HepG2 (cell line): Measurements from ENCODE around the gene TREML1. TPM values are rescaled to one million over a fixed set of nuclear protein-coding genes. Genes with fewer than 3 reads are reported as not detected.

ENCODE experiments used
- ATAC-seq: fragments of 200-7000 bp; cut with Tn5 transposase; 3 replicates; pipeline ENCODE4 v1.9.1; 2020; ENCODE audit warnings: mild to moderate bottlenecking, moderate library complexity
- BruUV-seq: library from RNA; stranded (reverse); fragments of 400-500 nt; replicated peaks from 2 replicates; lab custom pipeline; 2021; lab: Mats Ljungman, UMichigan
- CTCF ChIA-PET: fragments of 300-600 bp; formaldehyde crosslinking; extraction: SDS; loops from one replicate; lab custom pipeline; 2021; ENCODE audit warnings: low total read pairs, inconsistent platforms, low intra/inter-chr PET ratio; lab: Yijun Ruan, JAX
- POLR2A ChIA-PET: fragments of 350-600 bp; sonication (Branson Sonifier 250); formaldehyde crosslinking; loops from one replicate; lab custom pipeline; 2020; ENCODE audit warnings: antibody characterized with exemption, inconsistent platforms; lab: Yijun Ruan, JAX
- DNase-seq: peaks from one replicate; pipeline ENCODE4 v3.0.0-alpha.2; 2015; ENCODE audit warnings: low spot score
- FAIRE-seq: peaks from 3 replicates; lab custom pipeline; 2011; peaks lifted over from hg19 to GRCh38; lab: Jason Lieb, UNC
- H2AFZ ChIP-seq: one replicate; pipeline ENCODE4 v1.6.1; 2011; ENCODE audit warnings: low read length, inconsistent platforms
- H3K27ac ChIP-seq: fragments of 300-600 bp; 3 replicates; pipeline ENCODE4 v1.8.0; 2011; ENCODE audit warnings: mixed run types, mild to moderate bottlenecking, mixed read lengths, low read length, inconsistent platforms; ENCODE audit not compliant: insufficient read depth; ENCODE audit errors: extremely low read length
- H3K27me3 ChIP-seq, 2 experiments: fragments of 200-600 bp in 1 of 2; 2 replicates in 1 of 2; 3 replicates in 1 of 2; pipeline versions ENCODE4 v1.6.0 to v1.8.0; 2011; ENCODE audit warnings: low read length in 2 of 2, mild to moderate bottlenecking in 2 of 2, moderate library complexity in 2 of 2, inconsistent platforms in 1 of 2; ENCODE audit not compliant: insufficient read depth in 2 of 2, control insufficient read depth in 1 of 2
- H3K36me3 ChIP-seq, 2 experiments: fragments of 200-600 bp in 1 of 2; replicated peaks in 1 of 2; 2 replicates in 1 of 2; 3 replicates in 1 of 2; pipeline versions ENCODE4 v1.5.1 to v1.8.0; 2011; ENCODE audit warnings: low read length in 2 of 2, inconsistent platforms in 1 of 2; ENCODE audit not compliant: insufficient read depth in 2 of 2, control insufficient read depth in 1 of 2
- H3K4me1 ChIP-seq: 2 replicates; pipeline ENCODE4 v1.5.1; 2012; ENCODE audit warnings: low read length, inconsistent platforms; ENCODE audit not compliant: insufficient read depth
- H3K4me2 ChIP-seq: 2 replicates; pipeline ENCODE4 v1.6.0; 2011; ENCODE audit warnings: low read depth, low read length, inconsistent platforms
- H3K4me3 ChIP-seq, 3 experiments: fragments of 200-600 bp in 1 of 3; sonication (generic), shearing (Covaris generic) in 1 of 3; replicated peaks in 1 of 3; 2 replicates each; pipeline ENCODE4 v1.5.1; 2011 to 2016; ENCODE audit warnings: low read length in 3 of 3, inconsistent platforms in 2 of 3, low read depth in 2 of 3, mild to moderate bottlenecking in 2 of 3, control low read depth in 1 of 3, mixed read lengths in 1 of 3; ENCODE audit not compliant: insufficient read depth in 1 of 3
- H3K79me2 ChIP-seq: one replicate; pipeline ENCODE4 v1.6.1; 2011; ENCODE audit warnings: low read length, inconsistent platforms; ENCODE audit not compliant: insufficient read depth
- H3K9ac ChIP-seq: 2 replicates; pipeline ENCODE4 v1.6.0; 2011; ENCODE audit warnings: mild to moderate bottlenecking, low read depth, low read length, inconsistent platforms; ENCODE audit not compliant: insufficient read depth
- H3K9me3 ChIP-seq: 2 replicates; pipeline ENCODE4 v1.5.1; 2012; ENCODE audit warnings: mild to moderate bottlenecking, low read length
- H4K20me1 ChIP-seq: 2 replicates; pipeline ENCODE4 v1.6.0; 2011; ENCODE audit warnings: inconsistent platforms, mild to moderate bottlenecking, low read length, moderate library complexity; ENCODE audit not compliant: insufficient read depth
- AHR ChIP-seq: IDR thresholded peaks from 2 replicates; pipeline ENCODE4 v1.6.1; 2018; ENCODE audit warnings: missing genetic modification reagents, missing compliant biosample characterization
- ATRX ChIP-seq: sonication (generic); formaldehyde crosslinking; IDR thresholded peaks from 2 replicates; pipeline ENCODE4 v1.4.0; 2020; ENCODE audit warnings: missing genetic modification reagents, borderline replicate concordance
- CREB1 ChIP-seq, 2 experiments: fragments of 450-650 bp in 1 of 2; IDR thresholded peaks; 2 replicates each; pipeline ENCODE4 v1.6.1; 2016 to 2017; ENCODE audit warnings: control low read depth in 1 of 2, mild to moderate bottlenecking in 1 of 2, missing compliant biosample characterization in 1 of 2, missing genetic modification characterization in 1 of 2
- GATA4 ChIP-seq: sonication (generic); IDR thresholded peaks from 2 replicates; pipeline ENCODE4 v1.6.1; 2016; ENCODE audit warnings: antibody characterized with exemption, low read depth, borderline replicate concordance
- GATAD2A ChIP-seq: IDR thresholded peaks from 2 replicates; pipeline ENCODE4 v1.6.1; 2016
- KMT2B ChIP-seq: IDR thresholded peaks from 2 replicates; pipeline ENCODE4 v1.6.1; 2016; ENCODE audit warnings: missing genetic modification reagents, missing compliant biosample characterization
- PPARG ChIP-seq: conservative IDR thresholded peaks from 2 replicates; pipeline ENCODE4 v1.6.1; 2016; ENCODE audit warnings: missing biosample characterization, missing genetic modification reagents
- PRPF4 ChIP-seq: fragments of 200-400 bp; formaldehyde crosslinking; IDR thresholded peaks from 2 replicates; pipeline ENCODE4 v1.6.1; 2016; ENCODE audit warnings: low read length, low read depth; ENCODE audit not compliant: poor library complexity, severe bottlenecking
- TMF1 ChIP-seq: sonication (generic); formaldehyde crosslinking; IDR thresholded peaks from 2 replicates; pipeline ENCODE4 v1.8.1; 2022; ENCODE audit warnings: low read depth, missing genetic modification reagents
- ZMAT3 ChIP-seq: sonication (generic); formaldehyde crosslinking; conservative IDR thresholded peaks from 2 replicates; pipeline ENCODE4 v1.7.0; 2021; ENCODE audit warnings: missing genetic modification reagents
- ZMYM2 ChIP-seq: sonication (generic); formaldehyde crosslinking; IDR thresholded peaks from 2 replicates; pipeline ENCODE4 v1.8.0; 2022; ENCODE audit warnings: mild to moderate bottlenecking, missing genetic modification reagents
- ZNF263 ChIP-seq: sonication (generic); formaldehyde crosslinking; IDR thresholded peaks from 2 replicates; pipeline ENCODE4 v1.4.0; 2020; ENCODE audit warnings: missing genetic modification reagents
- ZNF570 ChIP-seq: sonication (generic); formaldehyde crosslinking; IDR thresholded peaks from 2 replicates; pipeline ENCODE4 v1.4.0; 2020; ENCODE audit warnings: mild to moderate bottlenecking, missing genetic modification reagents, borderline replicate concordance
- ZNF737 ChIP-seq: sonication (generic); formaldehyde crosslinking; IDR thresholded peaks from 2 replicates; pipeline ENCODE4 v1.5.0; 2020; ENCODE audit warnings: missing genetic modification reagents, mild to moderate bottlenecking, borderline replicate concordance
- ZNF775 ChIP-seq: sonication (generic); formaldehyde crosslinking; IDR thresholded peaks from 2 replicates; pipeline ENCODE4 v1.4.0; 2020; ENCODE audit warnings: missing genetic modification reagents, mild to moderate bottlenecking, moderate library complexity, borderline replicate concordance
- ZSCAN20 ChIP-seq: sonication (generic); formaldehyde crosslinking; IDR thresholded peaks from 2 replicates; pipeline ENCODE4 v1.4.0; 2020; ENCODE audit warnings: missing genetic modification reagents, mild to moderate bottlenecking, borderline replicate concordance
- WGBS: methylation state at CpG from one replicate; pipeline ENCODE4 v1.1.6; 2017; ENCODE audit warnings: low lambda C conversion rate; 5-methylcytosine and 5-hydroxymethylcytosine counted together
- in situ Hi-C: cut with HindIII; loops from 2 replicates; pipeline ENCODE4 v1.10.0; 2017; ENCODE audit warnings: low pct_unique_long_range_greater_than_20kb; ENCODE audit not compliant: extremely low pct_ligation_motif_present
- intact Hi-C: fragments of 100-400 bp; cut with micrococcal nuclease; formaldehyde crosslinking; loops from one replicate; pipeline ENCODE4 v1.10.0; 2022; ENCODE audit not compliant: unreplicated experiment
- polyA plus RNA-seq, 8 experiments: library from polyadenylated mRNA; depleted of rRNA in 3 of 8; stranded (reverse) in 7 of 8; unstranded in 1 of 8; fragments of >200 nt; fragmentation: Illumina TruSeq in 4 of 8; extraction: Trizol in 4 of 8; gene quantifications; 2 replicates each; pipeline versions ENCODE4 v1.2.1 to v1.2.3, GENCODE V29; 2011 to 2016; ENCODE audit warnings: low read depth in 4 of 8, missing spikeins in 1 of 8, mixed read lengths in 1 of 8; ENCODE audit not compliant: insufficient read depth in 1 of 8
- total RNA-seq, 5 experiments: library from RNA; depleted of rRNA; stranded (reverse); fragments of >200 nt; fragmentation: Illumina TruSeq; extraction: Trizol; gene quantifications; 2 replicates each; pipeline ENCODE4 v1.2.3, GENCODE V29; 2016; ENCODE audit warnings: low read depth in 1 of 5
- TF ChIP-seq, protein P1 (sequence below): sonication (generic); formaldehyde crosslinking; IDR thresholded peaks from 2 replicates; pipeline ENCODE4 v1.4.0; 2020; ENCODE audit warnings: low read depth, mild to moderate bottlenecking, missing genetic modification reagents
- TF ChIP-seq, protein P2 (sequence below): sonication (generic); formaldehyde crosslinking; IDR thresholded peaks from 2 replicates; pipeline ENCODE4 v1.4.0; 2020; ENCODE audit warnings: missing genetic modification reagents

The TREML1 gene
- total and polyA plus RNA-seq, 2 of the 13 experiments (the other 11 are each of a cell fraction or from before 2014, with no cell fraction given) = not detected

DNA sequence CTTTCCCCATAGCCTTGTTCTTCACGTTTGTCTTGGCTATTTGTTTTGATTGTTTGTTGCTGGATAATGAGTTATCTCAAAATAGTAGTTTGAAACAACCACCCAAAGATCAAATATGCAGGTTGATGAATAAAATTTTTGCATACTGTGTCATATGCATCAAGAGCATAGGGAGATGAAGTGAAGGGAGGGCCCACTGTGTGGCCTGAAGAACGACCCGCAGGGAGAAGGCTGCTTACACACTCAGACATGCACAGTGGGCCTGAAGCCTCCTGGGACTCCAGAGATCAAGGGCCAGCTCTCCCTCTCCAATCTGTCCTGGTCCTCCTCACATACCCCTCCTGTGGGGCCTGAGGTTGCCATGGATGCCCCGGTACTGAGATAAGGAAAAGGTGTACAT lies 25.0 kb upstream of the TREML1 start:
- Histone ChIP-seq H3K4me3 (no peak overlapping the region), H3K4me2 (no peak overlapping the region), H3K27me3 (peaks cover 0 to 4% of the 10 kb centered on the region in 2 experiments; a peak in 1 of 5 replicates), H3K9ac (no peak overlapping the region), H4K20me1 (no peaks in the 10 kb centered on the region), H3K36me3 (no peaks in the 10 kb centered on the region), H2AFZ (no peak overlapping the region), H3K9me3 (no peaks in the 10 kb centered on the region), H3K79me2 (no peaks in the 10 kb centered on the region), H3K4me1 (peaks cover 11% of the 10 kb centered on the region), H3K27ac (no peak overlapping the region)
- no peak for DNase-seq
- ATAC-seq = no peak
- no TSS peak for BruUV-seq
- POLR2A ChIA-PET = no interaction called here
- WGBS = 29% methylated on average over 4 of the region's 4 CpGs
- intact Hi-C loops (no loop called here), in situ Hi-C loops (no loop called here)
- CTCF ChIA-PET = no interaction called here
- TF ChIP-seq ZNF775 (CRISPR knock-in tag) (no peak), KMT2B (no peak), GATA4 (no peak), CREB1 (IDR thresholded peaks at IDR 0.05) (no peak), CREB1 (CRISPR knock-in tag; IDR thresholded peaks at IDR 0.05) (no peak), ZNF737 (CRISPR knock-in tag) (no peak), ZNF263 (CRISPR knock-in tag) (no peak)
- no peak for FAIRE-seq

DNA sequence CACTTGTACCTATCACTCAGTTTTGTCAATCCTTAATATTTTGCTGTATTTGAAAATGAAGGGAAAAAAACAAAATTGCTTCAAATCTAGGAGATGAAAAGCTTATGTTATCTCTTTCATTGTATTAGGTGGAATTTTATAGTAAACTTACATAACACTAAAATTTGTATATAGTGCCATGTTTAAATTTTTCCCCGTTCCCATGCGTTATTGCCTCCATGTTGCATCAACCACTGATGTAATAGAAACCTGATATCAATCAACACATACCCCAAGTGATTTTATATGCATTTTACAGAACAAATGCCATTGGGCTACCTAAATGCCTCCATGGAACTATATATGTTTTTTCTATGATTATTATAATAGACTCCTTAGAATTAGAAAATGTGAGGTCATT lies 23.5 kb upstream of the TREML1 start:
- no peak overlapping the region for H3K27ac ChIP-seq
- ATAC-seq (no peak), DNase-seq (no peak), FAIRE-seq (no peak)
- no peak overlapping the region for H2AFZ ChIP-seq
- POLR2A ChIA-PET = no interaction called here
- no peaks in the 10 kb centered on the region for H3K9me3 ChIP-seq
- no peak overlapping the region for H3K9ac ChIP-seq
- intact Hi-C loops = no loop called here
- no peaks in the 10 kb centered on the region; a peak in 1 of 5 replicates for H3K27me3 ChIP-seq
- H3K4me2 ChIP-seq = no peak overlapping the region
- in situ Hi-C loops = no loop called here
- CTCF ChIA-PET = no interaction called here
- no peaks in the 10 kb centered on the region for H3K36me3 ChIP-seq
- no peak overlapping the region for H3K4me3 ChIP-seq
- BruUV-seq = no TSS peak
- H3K4me1 ChIP-seq = peaks cover 11% of the 10 kb centered on the region
- H3K79me2 ChIP-seq = no peaks in the 10 kb centered on the region
- no peaks in the 10 kb centered on the region for H4K20me1 ChIP-seq
- WGBS = 1% methylated on average over 2 of the region's 2 CpGs
- TF ChIP-seq GATAD2A (CRISPR knock-in tag) (no peak), AHR (CRISPR knock-in tag) (no peak), ZSCAN20 (CRISPR knock-in tag) (no peak), ZNF570 (CRISPR knock-in tag) (no peak), PPARG (CRISPR knock-in tag) (no peak), ZMYM2 (CRISPR knock-in tag) (no peak), TMF1 (no peak), ZMAT3 (no peak), PRPF4 (no peak), ATRX (CRISPR knock-in tag) (no peak)
- TF ChIP-seq, protein P1, sequence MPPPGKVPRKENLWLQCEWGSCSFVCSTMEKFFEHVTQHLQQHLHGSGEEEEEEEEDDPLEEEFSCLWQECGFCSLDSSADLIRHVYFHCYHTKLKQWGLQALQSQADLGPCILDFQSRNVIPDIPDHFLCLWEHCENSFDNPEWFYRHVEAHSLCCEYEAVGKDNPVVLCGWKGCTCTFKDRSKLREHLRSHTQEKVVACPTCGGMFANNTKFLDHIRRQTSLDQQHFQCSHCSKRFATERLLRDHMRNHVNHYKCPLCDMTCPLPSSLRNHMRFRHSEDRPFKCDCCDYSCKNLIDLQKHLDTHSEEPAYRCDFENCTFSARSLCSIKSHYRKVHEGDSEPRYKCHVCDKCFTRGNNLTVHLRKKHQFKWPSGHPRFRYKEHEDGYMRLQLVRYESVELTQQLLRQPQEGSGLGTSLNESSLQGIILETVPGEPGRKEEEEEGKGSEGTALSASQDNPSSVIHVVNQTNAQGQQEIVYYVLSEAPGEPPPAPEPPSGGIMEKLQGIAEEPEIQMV (CRISPR knock-in tag) = no peak
- TF ChIP-seq, protein P2, sequence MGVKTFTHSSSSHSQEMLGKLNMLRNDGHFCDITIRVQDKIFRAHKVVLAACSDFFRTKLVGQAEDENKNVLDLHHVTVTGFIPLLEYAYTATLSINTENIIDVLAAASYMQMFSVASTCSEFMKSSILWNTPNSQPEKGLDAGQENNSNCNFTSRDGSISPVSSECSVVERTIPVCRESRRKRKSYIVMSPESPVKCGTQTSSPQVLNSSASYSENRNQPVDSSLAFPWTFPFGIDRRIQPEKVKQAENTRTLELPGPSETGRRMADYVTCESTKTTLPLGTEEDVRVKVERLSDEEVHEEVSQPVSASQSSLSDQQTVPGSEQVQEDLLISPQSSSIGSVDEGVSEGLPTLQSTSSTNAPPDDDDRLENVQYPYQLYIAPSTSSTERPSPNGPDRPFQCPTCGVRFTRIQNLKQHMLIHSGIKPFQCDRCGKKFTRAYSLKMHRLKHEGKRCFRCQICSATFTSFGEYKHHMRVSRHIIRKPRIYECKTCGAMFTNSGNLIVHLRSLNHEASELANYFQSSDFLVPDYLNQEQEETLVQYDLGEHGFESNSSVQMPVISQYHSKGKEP = no peak
